IMR-90 (cell line): ENCODE results near the gene PSMD14. TPM values are rescaled to one million over a fixed set of nuclear protein-coding genes. Genes with fewer than 3 reads are reported as not detected.

Experiments
- ATAC-seq: fragments of 200-7000 bp; cut with Tn5 transposase; 2 replicates; pipeline ENCODE4 v1.9.1; 2020; ENCODE audit warnings: low read depth, mild to moderate bottlenecking, moderate library complexity
- BruUV-seq: library from RNA; stranded (reverse); fragments of 400-500 nt; replicated peaks from 2 replicates; lab custom pipeline; 2021; lab: Mats Ljungman, UMichigan
- CTCF ChIA-PET: fragments of 300-600 bp; formaldehyde crosslinking; extraction: SDS; loops from one replicate; lab custom pipeline; 2021; ENCODE audit warnings: antibody characterized with exemption; lab: Yijun Ruan, JAX
- POLR2A ChIA-PET: fragments of 300-600 bp; sonication (Branson Sonifier 250); formaldehyde crosslinking; loops from one replicate; lab custom pipeline; 2022; ENCODE audit warnings: antibody characterized with exemption; ENCODE audit not compliant: unreplicated experiment; lab: Charles Lee
- DNase-seq: peaks from one replicate; pipeline ENCODE4 v3.0.0; 2013
- H2AFZ ChIP-seq: replicated peaks from 2 replicates; pipeline ENCODE3; 2013; ENCODE audit warnings: low read length, mild to moderate bottlenecking; ENCODE audit not compliant: poor library complexity
- H2AK5ac ChIP-seq: 2 replicates; pipeline ENCODE4 v1.6.1; 2013; ENCODE audit warnings: low read depth, low read length, inconsistent platforms
- H2AK9ac ChIP-seq: replicated peaks from 2 replicates; pipeline ENCODE3; 2013; ENCODE audit warnings: mild to moderate bottlenecking, low read depth, low read length, moderate library complexity; ENCODE audit not compliant: poor library complexity
- H2BK120ac ChIP-seq: 2 replicates; pipeline ENCODE4 v1.6.1; 2013; ENCODE audit warnings: low read depth, low read length, inconsistent platforms
- H2BK15ac ChIP-seq: 3 replicates; pipeline ENCODE4 v1.6.1; 2013; ENCODE audit warnings: low read depth, low read length, inconsistent platforms
- H2BK20ac ChIP-seq: 2 replicates; pipeline ENCODE4 v1.6.1; 2013; ENCODE audit warnings: low read depth, mild to moderate bottlenecking, inconsistent platforms, low read length, moderate library complexity
- H2BK5ac ChIP-seq: 2 replicates; pipeline ENCODE4 v1.6.1; 2013; ENCODE audit warnings: mild to moderate bottlenecking, low read depth, low read length, inconsistent platforms; ENCODE audit not compliant: poor library complexity, severe bottlenecking
- H3K14ac ChIP-seq: replicated peaks from 2 replicates; pipeline ENCODE4 v1.6.1; 2013; ENCODE audit warnings: low read depth, low read length, inconsistent platforms
- H3K18ac ChIP-seq: 2 replicates; pipeline ENCODE4 v1.6.1; 2013; ENCODE audit warnings: low read depth, low read length, control low read depth
- H3K23ac ChIP-seq: 2 replicates; pipeline ENCODE4 v1.6.1; 2013; ENCODE audit warnings: low read depth, low read length, inconsistent platforms
- H3K27ac ChIP-seq: 2 replicates; pipeline ENCODE4 v1.5.1; 2013; ENCODE audit warnings: mild to moderate bottlenecking, control low read depth, low read length; ENCODE audit not compliant: insufficient read depth
- H3K27me3 ChIP-seq: 2 replicates; pipeline ENCODE4 v1.6.1; 2013; ENCODE audit warnings: low read length; ENCODE audit not compliant: control insufficient read depth, insufficient read depth
- H3K36me3 ChIP-seq: 2 replicates; pipeline ENCODE4 v1.6.1; 2013; ENCODE audit warnings: low read length, mixed read lengths; ENCODE audit not compliant: control insufficient read depth, insufficient read depth
- H3K4ac ChIP-seq: 2 replicates; pipeline ENCODE4 v1.6.1; 2013; ENCODE audit warnings: low read depth, low read length, inconsistent platforms
- H3K4me1 ChIP-seq: 2 replicates; pipeline ENCODE4 v1.6.1; 2013; ENCODE audit warnings: low read length, mixed read lengths; ENCODE audit not compliant: control insufficient read depth, insufficient read depth
- H3K4me2 ChIP-seq: 2 replicates; pipeline ENCODE4 v1.6.1; 2013; ENCODE audit warnings: low read depth, mild to moderate bottlenecking, control low read depth, low read length, moderate library complexity
- H3K4me3 ChIP-seq: 2 replicates; pipeline ENCODE4 v1.5.1; 2013; ENCODE audit warnings: low read depth, mild to moderate bottlenecking, control low read depth, low read length, moderate library complexity; ENCODE audit not compliant: insufficient read depth
- H3K56ac ChIP-seq: 2 replicates; pipeline ENCODE4 v1.6.1; 2013; ENCODE audit warnings: low read length, inconsistent platforms; ENCODE audit not compliant: insufficient read depth; ENCODE audit errors: extremely low read depth
- H3K79me1 ChIP-seq, 2 experiments: 2 replicates each; pipeline ENCODE4 v1.6.1; 2013; ENCODE audit warnings: low read length in 2 of 2, inconsistent platforms in 1 of 2, low read depth in 1 of 2
- H3K9ac ChIP-seq: 2 replicates; pipeline ENCODE4 v1.6.1; 2013; ENCODE audit warnings: low read depth, low read length, control low read depth
- H3K9me1 ChIP-seq: 2 replicates; pipeline ENCODE4 v1.6.1; 2013; ENCODE audit warnings: low read length, inconsistent platforms; ENCODE audit not compliant: insufficient read depth
- H3K9me3 ChIP-seq: 2 replicates; pipeline ENCODE4 v1.6.1; 2013; ENCODE audit warnings: low read length; ENCODE audit not compliant: control insufficient read depth, insufficient read depth
- H4K20me1 ChIP-seq: 2 replicates; pipeline ENCODE4 v1.6.1; 2013; ENCODE audit warnings: low read length, inconsistent platforms; ENCODE audit not compliant: insufficient read depth
- H4K5ac ChIP-seq: 2 replicates; pipeline ENCODE4 v1.6.1; 2013; ENCODE audit warnings: mild to moderate bottlenecking, low read depth, low read length, control low read depth
- H4K8ac ChIP-seq, 2 experiments: 2 replicates each; pipeline ENCODE4 v1.6.1; 2013; ENCODE audit warnings: low read depth in 2 of 2, low read length in 2 of 2, control low read depth in 1 of 2, inconsistent platforms in 1 of 2
- H4K91ac ChIP-seq: 2 replicates; pipeline ENCODE4 v1.6.1; 2013; ENCODE audit warnings: low read depth, low read length, inconsistent platforms; ENCODE audit not compliant: insufficient read depth
- MAFK ChIP-seq: IDR thresholded peaks from 2 replicates; pipeline ENCODE4 v1.6.1; 2012; ENCODE audit warnings: low read depth, low read length, improper control_type of control experiment
- WGBS, 2 experiments: methylation state at CpG; one replicate each; pipeline versions ENCODE4 v1.1.5 to v1.1.7; 2013; ENCODE audit warnings: missing lambda C conversion rate in 2 of 2; ENCODE audit not compliant: insufficient read length in 1 of 2; ENCODE audit errors: extremely low coverage in 2 of 2; 5-methylcytosine and 5-hydroxymethylcytosine counted together
- dilution Hi-C: fragments of 300-500 bp; cut with HindIII; formaldehyde crosslinking; loops from one replicate; pipeline ENCODE4 v1.14.3; 2018; ENCODE audit warnings: low sequenced_read_pairs; ENCODE audit not compliant: unreplicated experiment
- in situ Hi-C: fragments of 300-500 bp; cut with MboI; formaldehyde crosslinking; loops from 3 replicates; pipeline ENCODE4 v1.14.3; 2019; ENCODE audit warnings: low sequenced_read_pairs, inconsistent platforms, mixed read lengths
- intact Hi-C: fragments of 100-400 bp; cut with micrococcal nuclease; formaldehyde crosslinking; loops from 2 replicates; pipeline ENCODE4 v1.10.0; 2022
- polyA plus RNA-seq, 3 experiments: library from polyadenylated mRNA; depleted of rRNA; stranded (reverse); fragments of >200 nt; gene quantifications; 2 replicates each; pipeline ENCODE4 v1.2.3, GENCODE V29; 2012; ENCODE audit warnings: low replicate concordance in 1 of 3
- total RNA-seq: library from RNA; depleted of rRNA; stranded (reverse); fragments of >200 nt; gene quantifications from 2 replicates; pipeline ENCODE4 v1.2.3, GENCODE V29; 2012

Gene PSMD14
- total and polyA plus RNA-seq, 2 of the 4 experiments (the other 2 are of a cell fraction) = 59.3 to 110 TPM

GRCh38 chr2:161418715-161419637, 110.8 kb downstream of the PSMD14 start:
- WGBS, 2 experiments = 5% methylated on average over 15 of the region's 49 CpGs; no CpG with 5 or more reads in 1 of the 2 experiments
- dilution Hi-C loops = no loop called here
- intact Hi-C loops = no loop called here
- Histone ChIP-seq H4K8ac (no peak overlapping the region), H4K91ac (no peak overlapping the region), H3K9me1 (no peaks in the 10 kb centered on the region; the same call in 1 of the 2 replicates), H3K4me1 (peaks cover 4% of the 10 kb centered on the region), H3K27me3 (peaks cover 87% of the 10 kb centered on the region), H3K4ac (no peak overlapping the region), H2BK15ac (no peak overlapping the region), H3K27ac (no peak overlapping the region), H3K4me3 (peak overlapping the region; percentile 40), H2BK5ac (no peak overlapping the region), H3K18ac (no peak overlapping the region), H2AFZ (peak overlapping the region; percentile 63), H3K56ac (no peak overlapping the region), H2AK5ac (no peak overlapping the region), H2BK20ac (no peak overlapping the region), H3K14ac (no peak overlapping the region), H3K36me3 (no peaks in the 10 kb centered on the region), H3K4me2 (peak overlapping the region; percentile 83), H4K20me1 (peaks cover 8% of the 10 kb centered on the region; the same call in 1 of the 2 replicates), H3K9ac (no peak overlapping the region), H3K79me1 (no peaks in the 10 kb centered on the region), H2AK9ac (no peak overlapping the region), H4K5ac (no peak overlapping the region), H3K9me3 (peaks cover 16% of the 10 kb centered on the region), H3K23ac (no peak overlapping the region), H2BK120ac (no peak overlapping the region)
- CTCF ChIA-PET = interaction anchor here (1.1 kb wide), 1 partner anchor 15 kb away, joined by 9 read pairs; no protein-coding TSS in a partner anchor
- TF ChIP-seq MAFK = no peak
- in situ Hi-C loops = no loop called here
- POLR2A ChIA-PET = no interaction called here
- peak; percentile 28 for ATAC-seq
- peak; percentile 10 for DNase-seq
- BruUV-seq = no TSS peak
